A549 (cell line): ENCODE data around the gene RXRG. TPM values are rescaled to one million over a fixed set of nuclear protein-coding genes. Genes with fewer than 3 reads are reported as not detected.

Experiments
- ATAC-seq, 2 experiments: fragments of 200-7000 bp in 1 of 2; fragments of >200 bp in 1 of 2; cut with Nextera tagmentation in 1 of 2; cut with Tn5 transposase in 1 of 2; 3 replicates each; pipeline versions ENCODE4 v1.8.0 to v1.9.1; 2018 to 2020; ENCODE audit warnings: mild to moderate bottlenecking in 1 of 2, moderate library complexity in 1 of 2
- CTCF ChIA-PET: fragments of 300-600 bp; sonication (Branson Sonifier 250); formaldehyde crosslinking; extraction: SDS; loops from one replicate; lab custom pipeline; 2021; ENCODE audit warnings: antibody characterized with exemption, inconsistent platforms; lab: Yijun Ruan, JAX
- POLR2A ChIA-PET: fragments of 350-600 bp; formaldehyde crosslinking; extraction: SDS; loops from one replicate; lab custom pipeline; 2021; ENCODE audit warnings: antibody characterized with exemption, inconsistent platforms; lab: Yijun Ruan, JAX
- DNase-seq, 2 experiments: peaks; one replicate each; pipeline versions ENCODE4 v3.0.0 to v3.0.0-alpha.2; 2011 to 2016; ENCODE audit warnings: low read depth in 1 of 2, low spot score in 1 of 2
- FAIRE-seq: peaks from 2 replicates; lab custom pipeline; 2011; peaks lifted over from hg19 to GRCh38; lab: Jason Lieb, UNC
- H3K27ac ChIP-seq, 2 experiments: fragments of >200 bp; sonication (Bioruptor Twin); formaldehyde crosslinking; 3 replicates each; pipeline ENCODE4 v1.5.1; 2016 to 2017
- H3K4me1 ChIP-seq: fragments of >200 bp; sonication (Bioruptor Twin); formaldehyde crosslinking; 3 replicates; pipeline ENCODE4 v1.6.1; 2016
- H3K4me2 ChIP-seq: fragments of >200 bp; sonication (Bioruptor Twin); formaldehyde crosslinking; 3 replicates; pipeline ENCODE4 v1.6.1; 2016
- H3K4me3 ChIP-seq: fragments of >200 bp; sonication (Bioruptor Twin); formaldehyde crosslinking; 3 replicates; pipeline ENCODE4 v1.5.1; 2016
- H3K9me3 ChIP-seq: fragments of >200 bp; sonication (Bioruptor Twin); formaldehyde crosslinking; 3 replicates; pipeline ENCODE4 v1.6.1; 2016
- BHLHE40 ChIP-seq: IDR thresholded peaks from 2 replicates; pipeline ENCODE4 v1.6.1; 2012; ENCODE audit warnings: low read depth, low read length, inconsistent platforms
- CHD2 ChIP-seq: fragments of 150-350 bp; IDR thresholded peaks from 2 replicates; pipeline ENCODE4 v1.6.1; 2014; ENCODE audit warnings: low read length; ENCODE audit not compliant: partially characterized antibody
- EHF ChIP-seq: fragments of 250-450 bp; sonication (Bioruptor Pico); IDR thresholded peaks from 2 replicates; pipeline ENCODE4 v1.5.0; 2020; ENCODE audit warnings: mild to moderate bottlenecking
- ELK1 ChIP-seq: fragments of 150-350 bp; IDR thresholded peaks from 2 replicates; pipeline ENCODE4 v1.6.1; 2014; ENCODE audit warnings: low read depth, mild to moderate bottlenecking, low read length
- FOSL2 ChIP-seq, 2 experiments: fragments of 450-650 bp in 1 of 2; fragments of >200 bp in 1 of 2; sonication (Bioruptor Twin) in 1 of 2; formaldehyde crosslinking; IDR thresholded peaks; 2 replicates each; pipeline versions ENCODE4 v1.5.0 to v1.6.1; 2016 to 2020; ENCODE audit warnings: mild to moderate bottlenecking in 1 of 2, moderate library complexity in 1 of 2
- HOXA7 ChIP-seq: fragments of 250-450 bp; sonication (Bioruptor Pico); IDR thresholded peaks from 2 replicates; pipeline ENCODE4 v1.5.0; 2020; ENCODE audit warnings: mild to moderate bottlenecking, moderate library complexity
- MAZ ChIP-seq: fragments of 150-350 bp; IDR thresholded peaks from 2 replicates; pipeline ENCODE4 v1.6.1; 2014; ENCODE audit warnings: antibody characterized with exemption, low read depth, low read length, borderline replicate concordance
- PBX3 ChIP-seq: IDR thresholded peaks from 2 replicates; pipeline ENCODE4 v1.6.1; 2012
- RAD21 ChIP-seq, 2 experiments: fragments of >200 bp in 1 of 2; sonication (Bioruptor Twin) in 1 of 2; formaldehyde crosslinking in 1 of 2; IDR thresholded peaks in 1 of 2; conservative IDR thresholded peaks in 1 of 2; 2 replicates in 1 of 2; 3 replicates in 1 of 2; pipeline ENCODE4 v1.6.1; 2012 to 2018; ENCODE audit warnings: inconsistent platforms in 1 of 2
- RNF2 ChIP-seq: fragments of 200-600 bp; sonication (generic); IDR thresholded peaks from 2 replicates; pipeline ENCODE4 v1.6.1; 2016; ENCODE audit warnings: low read depth, mild to moderate bottlenecking, antibody characterized with exemption, moderate library complexity, borderline replicate concordance
- SMC3 ChIP-seq: fragments of >200 bp; sonication (Bioruptor Twin); formaldehyde crosslinking; IDR thresholded peaks from 3 replicates; pipeline ENCODE4 v1.6.1; 2018; ENCODE audit warnings: inconsistent platforms
- USF2 ChIP-seq: fragments of 450-650 bp; IDR thresholded peaks from 2 replicates; pipeline ENCODE4 v1.6.1; 2014; ENCODE audit warnings: antibody characterized with exemption
- WGBS: methylation state at CpG from one replicate; pipeline ENCODE4 v1.1.6; 2017; ENCODE audit errors: missing lambda C conversion rate; 5-methylcytosine and 5-hydroxymethylcytosine counted together
- polyA plus RNA-seq, 4 experiments: library from polyadenylated mRNA; depleted of rRNA in 3 of 4; stranded (reverse); fragments of >200 nt; fragmentation: RNase III in 1 of 4; extraction: RNeasy Plus Mini Kit Qiagen cat#74134 plus additional on column Dnase treatment in 1 of 4; gene quantifications; 2 replicates in 3 of 4; 3 replicates in 1 of 4; pipeline ENCODE4 v1.2.3, GENCODE V29; 2011 to 2017
- TF ChIP-seq, protein P1 (sequence below): fragments of >200 bp; sonication (Bioruptor Twin); formaldehyde crosslinking; IDR thresholded peaks from 3 replicates; pipeline ENCODE4 v1.5.1; 2016
- TF ChIP-seq, protein P2 (sequence below): fragments of >200 bp; sonication (Bioruptor Twin); formaldehyde crosslinking; IDR thresholded peaks from 3 replicates; pipeline ENCODE4 v1.6.1; 2016
- TF ChIP-seq, protein P3 (sequence below): IDR thresholded peaks from 2 replicates; pipeline ENCODE4 v1.6.1; 2012

The RXRG gene
- polyA plus RNA-seq, 2 of the 4 experiments (the other 2 are of a cell fraction) = not detected

GRCh38 chr1:165367375-165367993 lies 77.4 kb downstream of the RXRG start:
- Histone ChIP-seq H3K9me3 (no peaks in the 10 kb centered on the region), H3K4me3 (no peak overlapping the region), H3K27ac (no peak overlapping the region), H3K4me2 (no peak overlapping the region), H3K4me1 (no peaks in the 10 kb centered on the region)
- ATAC-seq = peak; percentile 65 to 89; a peak in 5 of 6 replicates
- no peak for TF ChIP-seq HOXA7 (CRISPR knock-in tag)
- peak; percentile 46 to 48; a peak in 4 of 5 replicates for TF ChIP-seq RAD21 (conservative IDR thresholded peaks at IDR 0.05 in 1 of 2, IDR thresholded peaks at IDR 0.05 in 1 of 2)
- TF ChIP-seq, protein P1, sequence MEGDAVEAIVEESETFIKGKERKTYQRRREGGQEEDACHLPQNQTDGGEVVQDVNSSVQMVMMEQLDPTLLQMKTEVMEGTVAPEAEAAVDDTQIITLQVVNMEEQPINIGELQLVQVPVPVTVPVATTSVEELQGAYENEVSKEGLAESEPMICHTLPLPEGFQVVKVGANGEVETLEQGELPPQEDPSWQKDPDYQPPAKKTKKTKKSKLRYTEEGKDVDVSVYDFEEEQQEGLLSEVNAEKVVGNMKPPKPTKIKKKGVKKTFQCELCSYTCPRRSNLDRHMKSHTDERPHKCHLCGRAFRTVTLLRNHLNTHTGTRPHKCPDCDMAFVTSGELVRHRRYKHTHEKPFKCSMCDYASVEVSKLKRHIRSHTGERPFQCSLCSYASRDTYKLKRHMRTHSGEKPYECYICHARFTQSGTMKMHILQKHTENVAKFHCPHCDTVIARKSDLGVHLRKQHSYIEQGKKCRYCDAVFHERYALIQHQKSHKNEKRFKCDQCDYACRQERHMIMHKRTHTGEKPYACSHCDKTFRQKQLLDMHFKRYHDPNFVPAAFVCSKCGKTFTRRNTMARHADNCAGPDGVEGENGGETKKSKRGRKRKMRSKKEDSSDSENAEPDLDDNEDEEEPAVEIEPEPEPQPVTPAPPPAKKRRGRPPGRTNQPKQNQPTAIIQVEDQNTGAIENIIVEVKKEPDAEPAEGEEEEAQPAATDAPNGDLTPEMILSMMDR = peak; percentile 75
- TF ChIP-seq SMC3 = peak; percentile 49; the same call in 2 of the 3 replicates
- ChIA-PET CTCF (interaction anchor here (0.6 to 6.3 kb wide), 35 partner anchors 8 to 453 kb away, joined by 3 to 72 read pairs (median 6); partner anchors contain the start of gene LMX1A), POLR2A (no interaction called here)
- peak; percentile 71 to 74 for DNase-seq
- no peak for FAIRE-seq
- 41% methylated on average over 7 of the region's 7 CpGs for WGBS

DNA sequence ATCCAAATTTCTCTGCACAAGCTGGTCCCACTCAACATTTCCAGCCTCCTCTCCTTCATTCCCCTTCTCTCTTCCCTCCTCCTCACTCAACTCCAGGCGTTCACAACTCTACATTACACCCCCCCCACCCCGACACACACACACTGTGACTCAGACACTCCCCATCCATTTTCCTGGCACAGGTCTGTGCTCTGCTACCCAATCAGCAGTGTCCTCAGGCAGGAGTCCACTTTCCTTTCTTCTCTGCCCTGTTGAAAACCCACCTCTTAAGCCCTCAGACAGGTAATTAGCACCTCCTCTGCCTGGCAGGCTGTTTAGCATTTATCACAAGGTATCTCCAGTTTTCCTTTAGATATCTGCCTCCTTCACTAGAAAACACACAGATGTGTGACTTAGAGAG lies 79.6 kb downstream of the RXRG start:
- TF ChIP-seq CHD2 (no peak), MAZ (no peak), BHLHE40 (no peak)
- Histone ChIP-seq H3K4me1 (no peaks in the 10 kb centered on the region), H3K27ac (no peak overlapping the region), H3K9me3 (no peaks in the 10 kb centered on the region), H3K4me3 (no peak overlapping the region), H3K4me2 (no peak overlapping the region)
- POLR2A ChIA-PET = no interaction called here
- FAIRE-seq (no peak), ATAC-seq (no peak), DNase-seq (no peak)
- WGBS = 8% methylated on average over 2 of the region's 2 CpGs
- CTCF ChIA-PET = interaction anchor here (1.2 to 6.3 kb wide), 4 partner anchors 21 to 251 kb away, joined by 4 to 39 read pairs (median 5); no protein-coding TSS in a partner anchor

GRCh38 chr1:165364568-165365133 lies 80.3 kb downstream of the RXRG start:
- WGBS = 14% methylated on average over 6 of the region's 6 CpGs
- CTCF ChIA-PET = interaction anchor here (1.3 to 2.2 kb wide), 2 partner anchors 20 to 251 kb away, joined by 4 to 6 read pairs; no protein-coding TSS in a partner anchor
- DNase-seq = no peak

DNA sequence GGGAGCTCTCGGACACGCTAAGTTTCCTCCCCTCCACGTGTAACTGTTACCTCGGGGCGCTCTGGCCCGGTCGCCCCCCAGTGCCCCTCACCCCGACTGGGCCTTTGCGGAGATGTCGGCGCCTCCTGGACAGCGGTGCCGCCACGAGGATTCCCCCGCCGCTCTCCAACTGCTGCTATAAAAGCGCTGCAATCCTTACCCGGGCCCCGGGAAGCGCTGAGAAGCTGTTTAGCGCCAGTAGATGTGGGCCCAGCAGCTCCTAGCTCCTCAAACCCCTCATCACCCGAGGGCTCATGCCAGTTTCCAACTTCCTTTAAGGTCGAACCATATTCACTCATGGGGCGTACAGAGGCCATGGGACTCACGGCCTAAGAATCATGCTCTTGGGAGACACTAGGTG lies 88.0 kb downstream of the RXRG start:
- POLR2A ChIA-PET = no interaction called here
- DNase-seq (no peak), ATAC-seq (no peak), FAIRE-seq (no peak)
- Histone ChIP-seq H3K4me1 (peaks cover 3% of the 10 kb centered on the region; the same call in 1 of the 3 replicates), H3K27ac (no peak overlapping the region), H3K9me3 (no peaks in the 10 kb centered on the region), H3K4me3 (no peak overlapping the region), H3K4me2 (no peak overlapping the region; the same call in 2 of the 3 replicates)
- whole genome bisulfite sequencing = 68% methylated on average over 25 of the region's 25 CpGs
- CTCF ChIA-PET = interaction anchor here (1.4 to 1.7 kb wide), 2 partner anchors 10 to 12 kb away, joined by 7 to 9 read pairs; no protein-coding TSS in a partner anchor
- TF ChIP-seq PBX3 (no peak), USF2 (no peak), ELK1 (no peak), EHF (no peak), MAZ (no peak), FOSL2 (IDR thresholded peaks at IDR 0.05) (no peak), FOSL2 (CRISPR knock-in tag; IDR thresholded peaks at IDR 0.05) (no peak)
- TF ChIP-seq, protein P2, sequence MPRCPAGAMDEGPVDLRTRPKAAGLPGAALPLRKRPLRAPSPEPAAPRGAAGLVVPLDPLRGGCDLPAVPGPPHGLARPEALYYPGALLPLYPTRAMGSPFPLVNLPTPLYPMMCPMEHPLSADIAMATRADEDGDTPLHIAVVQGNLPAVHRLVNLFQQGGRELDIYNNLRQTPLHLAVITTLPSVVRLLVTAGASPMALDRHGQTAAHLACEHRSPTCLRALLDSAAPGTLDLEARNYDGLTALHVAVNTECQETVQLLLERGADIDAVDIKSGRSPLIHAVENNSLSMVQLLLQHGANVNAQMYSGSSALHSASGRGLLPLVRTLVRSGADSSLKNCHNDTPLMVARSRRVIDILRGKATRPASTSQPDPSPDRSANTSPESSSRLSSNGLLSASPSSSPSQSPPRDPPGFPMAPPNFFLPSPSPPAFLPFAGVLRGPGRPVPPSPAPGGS = no peak

More at GRCh38 chr1:165364568-165365133, 80.3 kb downstream of the RXRG start:
- FAIRE-seq = no peak
- POLR2A ChIA-PET = no interaction called here
- Histone ChIP-seq H3K27ac (no peak overlapping the region), H3K4me3 (no peak overlapping the region), H3K4me2 (no peak overlapping the region), H3K9me3 (no peaks in the 10 kb centered on the region), H3K4me1 (no peaks in the 10 kb centered on the region)
- TF ChIP-seq, protein P1 = no peak
- TF ChIP-seq, protein P3, sequence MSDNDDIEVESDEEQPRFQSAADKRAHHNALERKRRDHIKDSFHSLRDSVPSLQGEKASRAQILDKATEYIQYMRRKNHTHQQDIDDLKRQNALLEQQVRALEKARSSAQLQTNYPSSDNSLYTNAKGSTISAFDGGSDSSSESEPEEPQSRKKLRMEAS = no peak
- TF ChIP-seq RNF2 = no peak
- no peak for ATAC-seq
